Lower lobe of right lung (tissue), 2 donors: ENCODE measurements around the gene AHR. TPM values are rescaled to one million over a fixed set of nuclear protein-coding genes. Genes with fewer than 3 reads are reported as not detected.
A peak's percentile ranks its signal among the peaks of the same experiment; 100 is the strongest.

Experiments
- ATAC-seq, 2 donors: fragments of 200-7000 bp; cut with Tn5 transposase; one replicate each; pipeline ENCODE4 v1.9.1; 2020 to 2022; ENCODE audit warnings: mild to moderate bottlenecking in 2 of 2, moderate library complexity in 2 of 2
- DNase-seq: peaks from one replicate; pipeline ENCODE4 v3.0.0-alpha.2; 2020
- H3K27ac ChIP-seq: fragments of 200-600 bp; one replicate; pipeline ENCODE4 v1.8.0; 2022
- H3K27me3 ChIP-seq: fragments of 200-600 bp; one replicate; pipeline ENCODE4 v1.8.0; 2022; ENCODE audit warnings: low read depth
- H3K36me3 ChIP-seq: fragments of 200-600 bp; one replicate; pipeline ENCODE4 v1.8.0; 2022; ENCODE audit warnings: mild to moderate bottlenecking
- H3K4me1 ChIP-seq: fragments of 200-600 bp; one replicate; pipeline ENCODE4 v1.8.0; 2022
- H3K4me3 ChIP-seq: fragments of 200-600 bp; one replicate; pipeline ENCODE4 v1.8.0; 2022; ENCODE audit warnings: mild to moderate bottlenecking
- H3K9me3 ChIP-seq: fragments of 200-600 bp; one replicate; pipeline ENCODE4 v1.8.0; 2022
- CTCF ChIP-seq: fragments of 200-600 bp; IDR thresholded peaks from one replicate; pipeline ENCODE4 v1.8.0; 2022; ENCODE audit warnings: antibody characterized with exemption, mild to moderate bottlenecking
- intact Hi-C: fragments of 100-400 bp; cut with DNase I; formaldehyde crosslinking; loops from one replicate; pipeline ENCODE4 v1.11.0; 2022
- total RNA-seq: library from RNA; stranded (reverse); fragmentation: NEBNext Ultra II Directional; extraction: Animal tissue kit (Norgen Biotek cat#: 25700); gene quantifications from one replicate; pipeline ENCODE4 v1.2.1, GENCODE V29; 2021
- donor health status: DM: no; HTN: yes; CAD: no; lungs with severe emphysema.

Gene AHR
- total RNA-seq, 1 donor from 2014 or later, result 132 TPM

- no peak overlapping the region for H3K4me3 ChIP-seq
- peaks cover 28% of the 10 kb centered on the region for H3K36me3 ChIP-seq
- H3K27me3 ChIP-seq, result no peaks in the 10 kb centered on the region
- ATAC-seq, result peak; percentile 28 to 29
- no peaks in the 10 kb centered on the region for H3K9me3 ChIP-seq
- no peak for TF ChIP-seq CTCF
- peaks cover 65% of the 10 kb centered on the region for H3K4me1 ChIP-seq
- H3K27ac ChIP-seq, result no peak overlapping the region
- intact Hi-C loops, result no loop called here
- DNase-seq, result no peak
Measured at GRCh38 chr7:17319164-17320101, 21.0 kb downstream of the AHR start.

GRCh38 chr7:17320102-17320497 lies 21.6 kb downstream of the AHR start:
- Histone ChIP-seq H3K27ac (no peak overlapping the region), H3K27me3 (no peaks in the 10 kb centered on the region), H3K4me1 (peaks cover 60% of the 10 kb centered on the region), H3K36me3 (peaks cover 31% of the 10 kb centered on the region), H3K9me3 (no peaks in the 10 kb centered on the region), H3K4me3 (no peak overlapping the region)
- intact Hi-C loops, result no loop called here
- DNase-seq (no peak), ATAC-seq (no peak)
- TF ChIP-seq CTCF, result no peak

DNA sequence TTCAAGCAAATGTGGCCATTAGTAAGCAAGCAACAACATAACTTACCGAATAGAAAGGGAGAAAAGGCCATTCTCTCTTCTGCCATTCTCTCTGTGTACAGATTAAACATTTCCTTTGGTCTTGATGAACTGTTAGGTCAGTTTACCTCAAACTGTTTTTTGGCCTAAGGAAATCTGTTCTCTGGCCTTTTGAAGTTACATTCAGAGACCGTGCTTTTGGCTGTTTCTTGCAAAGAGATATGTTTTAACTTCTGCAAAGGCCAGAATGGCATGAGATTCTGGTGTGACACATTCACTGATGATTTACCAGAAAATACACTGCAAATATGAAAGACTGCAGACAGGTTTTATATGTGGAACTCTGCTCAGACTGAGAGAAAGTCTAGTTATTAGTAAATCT lies 22.2 kb downstream of the AHR start:
- peaks cover 36% of the 10 kb centered on the region for H3K36me3 ChIP-seq
- H3K9me3 ChIP-seq, result no peaks in the 10 kb centered on the region
- H3K4me1 ChIP-seq, result peaks cover 62% of the 10 kb centered on the region
- DNase-seq (no peak), ATAC-seq (no peak)
- TF ChIP-seq CTCF, result no peak
- no peak overlapping the region for H3K4me3 ChIP-seq
- no peaks in the 10 kb centered on the region for H3K27me3 ChIP-seq
- intact Hi-C loops, result no loop called here
- H3K27ac ChIP-seq, result no peak overlapping the region

GRCh38 chr7:17325364-17325763 lies 26.9 kb downstream of the AHR start:
- H3K4me1 ChIP-seq, result peaks cover 48% of the 10 kb centered on the region
- no peaks in the 10 kb centered on the region for H3K27me3 ChIP-seq
- no peak overlapping the region for H3K27ac ChIP-seq
- ATAC-seq (peak in 1 of 2 donors; percentile 23), DNase-seq (no peak)
- no peaks in the 10 kb centered on the region for H3K9me3 ChIP-seq
- intact Hi-C loops, result no loop called here
- peaks cover 75% of the 10 kb centered on the region for H3K36me3 ChIP-seq
- no peak overlapping the region for H3K4me3 ChIP-seq
- TF ChIP-seq CTCF, result no peak

DNA sequence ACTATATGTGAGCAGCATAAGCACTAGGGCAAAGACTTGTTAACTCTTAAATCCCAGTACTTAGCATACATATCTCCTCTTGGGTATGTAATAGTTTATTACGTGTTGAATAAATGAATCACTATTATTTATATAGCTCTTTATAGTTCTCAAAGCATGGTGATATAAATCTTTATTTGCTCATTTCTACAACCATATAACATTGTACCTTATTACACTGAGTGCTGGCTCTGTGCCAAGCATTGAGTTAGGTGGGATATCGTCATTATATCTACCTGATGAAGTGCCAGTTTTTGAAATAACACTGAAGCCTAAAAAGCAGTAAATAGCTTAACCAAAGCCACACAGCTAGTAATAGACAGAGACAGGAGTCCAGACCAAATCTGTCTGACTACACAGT lies 27.9 kb downstream of the AHR start:
- Histone ChIP-seq H3K9me3 (no peaks in the 10 kb centered on the region), H3K27ac (no peak overlapping the region), H3K4me1 (peaks cover 40% of the 10 kb centered on the region), H3K27me3 (no peaks in the 10 kb centered on the region), H3K36me3 (peaks cover 86% of the 10 kb centered on the region), H3K4me3 (no peak overlapping the region)
- TF ChIP-seq CTCF, result no peak
- ATAC-seq (peak in 1 of 2 donors; percentile 26), DNase-seq (no peak)
- intact Hi-C loops, result no loop called here
